Spleen (tissue), 7 donors: ENCODE data around the gene JMJD4.

ENCODE experiments used
- POLR2AphosphoS5 ChIP-seq, 3 donors: sonication (generic); formaldehyde crosslinking; IDR thresholded peaks; one replicate each; pipeline ENCODE4 v1.5.1; 2017; ENCODE audit warnings: antibody characterized with exemption in 3 of 3
- TF ChIP-seq, protein P1 (sequence below), 11 experiments: fragments of 200-600 bp in 7 of 11; fragments of 450-650 bp in 4 of 11; sonication (generic) in 4 of 11; IDR thresholded peaks in 8 of 11; conservative IDR thresholded peaks in 3 of 11; 1 replicate in 7 of 11; 2 replicates in 4 of 11; pipeline versions ENCODE4 v1.4.0 to v1.8.0; 2016 to 2021; ENCODE audit warnings: antibody characterized with exemption in 11 of 11, inconsistent platforms in 4 of 11, mild to moderate bottlenecking in 1 of 11
- donor health status: DM: no; HTN: no; CAD: no; lungs with moderate emphysema.
- donor health status: DM: no; HTN: no; CAD: no.
- donor health status: DM: no; HTN: no; CAD: no.

DNA sequence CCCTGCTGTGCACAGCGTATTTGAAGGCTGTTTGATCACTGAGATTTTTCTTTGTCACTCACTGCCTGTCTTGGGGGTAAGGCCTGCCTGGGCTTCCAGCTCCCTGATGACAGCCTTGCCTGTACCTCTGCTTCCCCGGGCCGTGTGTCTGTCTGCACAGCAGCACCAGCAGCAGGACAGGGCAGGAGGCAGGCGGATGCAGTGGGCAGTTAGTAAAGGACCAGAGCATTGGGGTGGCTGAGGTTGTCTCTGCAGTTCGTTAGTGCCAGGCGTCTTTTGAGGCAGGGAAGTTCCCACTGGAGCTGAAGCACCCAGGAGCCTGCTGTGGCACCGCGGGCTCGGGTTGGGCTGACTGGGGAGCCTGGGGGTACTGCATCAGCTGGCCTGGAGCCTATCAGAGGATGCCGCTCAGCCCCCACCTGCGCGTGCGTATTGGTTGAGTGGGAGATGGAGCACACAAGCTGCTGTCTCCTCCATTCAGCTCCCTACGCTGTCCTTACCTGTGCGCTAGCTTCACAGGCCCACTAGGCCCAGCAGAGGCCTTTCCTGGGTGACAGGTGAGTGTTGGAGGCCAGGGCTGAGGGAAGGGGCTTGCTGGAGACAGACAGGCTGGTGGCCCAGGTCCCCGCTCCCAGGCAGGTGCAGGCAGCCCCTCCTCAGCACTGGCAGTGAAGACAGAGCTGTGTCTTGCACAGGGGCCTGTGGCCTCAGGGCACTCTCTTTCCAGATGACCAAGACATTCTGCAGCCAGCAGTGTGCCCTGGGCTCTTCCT is 28.3 kb upstream of the JMJD4 start:
- TF ChIP-seq POLR2AphosphoS5 (IDR thresholded peaks at IDR 0.05), result no peak
- TF ChIP-seq, protein P1, sequence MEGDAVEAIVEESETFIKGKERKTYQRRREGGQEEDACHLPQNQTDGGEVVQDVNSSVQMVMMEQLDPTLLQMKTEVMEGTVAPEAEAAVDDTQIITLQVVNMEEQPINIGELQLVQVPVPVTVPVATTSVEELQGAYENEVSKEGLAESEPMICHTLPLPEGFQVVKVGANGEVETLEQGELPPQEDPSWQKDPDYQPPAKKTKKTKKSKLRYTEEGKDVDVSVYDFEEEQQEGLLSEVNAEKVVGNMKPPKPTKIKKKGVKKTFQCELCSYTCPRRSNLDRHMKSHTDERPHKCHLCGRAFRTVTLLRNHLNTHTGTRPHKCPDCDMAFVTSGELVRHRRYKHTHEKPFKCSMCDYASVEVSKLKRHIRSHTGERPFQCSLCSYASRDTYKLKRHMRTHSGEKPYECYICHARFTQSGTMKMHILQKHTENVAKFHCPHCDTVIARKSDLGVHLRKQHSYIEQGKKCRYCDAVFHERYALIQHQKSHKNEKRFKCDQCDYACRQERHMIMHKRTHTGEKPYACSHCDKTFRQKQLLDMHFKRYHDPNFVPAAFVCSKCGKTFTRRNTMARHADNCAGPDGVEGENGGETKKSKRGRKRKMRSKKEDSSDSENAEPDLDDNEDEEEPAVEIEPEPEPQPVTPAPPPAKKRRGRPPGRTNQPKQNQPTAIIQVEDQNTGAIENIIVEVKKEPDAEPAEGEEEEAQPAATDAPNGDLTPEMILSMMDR (IDR thresholded peaks at IDR 0.05 in 8 of 11, conservative IDR thresholded peaks at IDR 0.05 in 3 of 11), result no peak
